NCI-H82 treated with DMSO at 0.1 percent for 48 hours (cell line): Measurements from ENCODE around the gene SELENOM.
"Not testable (repeated sequence)": the region's sequence is repeated elsewhere in the genome, so short reads cannot be mapped to it uniquely, and the experiment has no call there.

Experiments
- DNase-seq: peaks from one replicate; lab custom pipeline; 2025; ENCODE audit not compliant: unreplicated experiment; lab: John Stamatoyannopoulos, UW

SELENOM gene

DNA sequence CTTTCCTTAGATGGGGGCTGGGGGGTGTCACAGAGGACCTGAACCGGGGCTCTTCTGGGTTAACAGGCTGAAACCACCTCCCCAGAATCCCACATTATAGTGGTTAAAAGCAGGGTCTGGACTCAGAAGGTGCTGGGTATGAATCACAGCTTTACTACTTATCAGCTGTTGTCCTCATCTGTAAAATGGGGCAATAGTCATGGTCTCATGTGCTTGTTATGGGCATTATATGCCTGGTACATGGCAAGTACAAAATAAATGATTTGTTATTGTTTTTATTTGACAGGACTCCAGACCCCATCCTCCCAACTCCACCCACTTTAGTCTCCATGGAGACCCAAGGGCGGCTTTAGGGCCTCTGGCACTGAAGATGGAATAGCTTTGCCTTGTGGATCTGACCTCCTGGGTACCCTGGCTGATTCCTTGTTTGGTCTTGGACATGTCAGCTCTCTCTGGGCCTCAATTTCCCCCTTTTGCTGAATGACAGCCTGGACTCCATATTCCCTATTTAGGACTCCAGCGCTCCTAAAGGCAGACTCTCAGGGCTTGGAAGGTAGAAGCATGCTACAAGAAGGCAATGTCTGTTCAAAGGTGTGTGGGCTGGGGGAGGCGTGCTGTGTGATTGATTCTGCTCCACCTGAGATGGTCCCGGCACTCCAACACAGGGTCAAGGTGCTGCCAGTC, 27.1 kb downstream of the SELENOM start:
- no peak for DNase-seq

DNA sequence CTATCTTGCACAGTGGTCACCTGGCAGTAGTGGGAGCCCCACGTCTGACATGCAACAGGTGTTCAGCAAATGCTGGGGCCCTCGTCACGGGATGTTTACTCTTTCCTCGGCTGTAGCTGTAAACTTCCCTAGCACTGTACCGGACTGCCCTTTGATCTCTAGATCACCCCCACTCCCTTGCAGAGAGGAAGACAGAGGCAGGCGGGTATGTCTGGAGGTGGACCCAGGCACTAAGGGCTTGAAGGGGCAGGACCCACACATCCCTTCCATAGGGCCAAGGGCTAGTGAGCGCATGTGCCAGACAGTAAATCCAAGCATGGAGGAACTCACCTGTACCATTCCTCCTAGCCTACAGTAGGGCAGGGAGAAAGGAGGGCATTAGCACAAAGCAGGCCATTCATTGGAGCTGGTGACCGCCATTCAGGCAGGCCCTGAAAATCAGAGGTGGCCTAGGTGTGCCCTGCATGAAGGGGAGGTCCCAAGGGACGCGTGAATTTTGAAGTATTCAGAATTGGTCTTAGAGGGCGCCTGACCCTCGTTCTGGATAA, 28.2 kb downstream of the SELENOM start:
- DNase-seq, result no peak

DNA sequence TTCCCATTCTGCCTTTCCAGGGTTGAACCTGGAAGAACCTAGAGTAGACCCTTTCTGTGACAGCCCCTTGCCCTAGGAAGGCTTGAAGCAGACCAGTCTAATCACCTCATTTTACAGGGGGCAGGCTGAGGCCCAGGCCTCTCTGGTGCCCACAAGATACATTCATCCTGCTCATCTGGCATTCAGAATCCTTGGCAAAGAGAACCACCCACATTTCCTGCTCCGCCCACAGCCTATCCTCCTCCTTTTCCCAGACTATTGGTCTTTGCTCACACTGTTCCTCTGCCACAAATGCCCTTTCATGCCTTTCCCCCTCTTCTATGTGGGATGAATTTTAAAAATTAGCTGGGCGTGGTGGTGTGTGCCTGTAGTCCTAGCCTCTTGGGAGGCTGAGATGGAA, 29.0 kb downstream of the SELENOM start:
- not testable (repeated sequence) for DNase-seq

DNA sequence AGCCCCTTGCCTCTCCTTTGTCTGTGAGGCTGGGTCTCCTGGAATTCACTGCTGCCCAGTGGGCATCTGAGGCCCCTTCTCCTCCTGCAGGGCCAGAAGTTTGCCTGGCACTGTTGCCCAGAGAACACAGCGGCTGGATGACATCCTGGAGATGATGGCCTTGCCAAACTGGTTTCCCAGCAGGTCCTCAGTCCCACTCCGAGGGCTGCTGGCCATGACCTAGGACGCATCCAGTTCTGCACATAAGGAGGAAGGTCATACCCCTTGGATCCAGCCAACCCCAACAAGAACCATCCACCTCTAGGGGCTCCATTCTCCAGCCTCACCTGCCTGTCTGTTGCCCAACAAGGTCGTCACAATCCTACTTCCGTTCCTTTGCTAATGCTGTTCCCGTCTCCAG, 29.7 kb downstream of the SELENOM start:
- no peak for DNase-seq

DNA sequence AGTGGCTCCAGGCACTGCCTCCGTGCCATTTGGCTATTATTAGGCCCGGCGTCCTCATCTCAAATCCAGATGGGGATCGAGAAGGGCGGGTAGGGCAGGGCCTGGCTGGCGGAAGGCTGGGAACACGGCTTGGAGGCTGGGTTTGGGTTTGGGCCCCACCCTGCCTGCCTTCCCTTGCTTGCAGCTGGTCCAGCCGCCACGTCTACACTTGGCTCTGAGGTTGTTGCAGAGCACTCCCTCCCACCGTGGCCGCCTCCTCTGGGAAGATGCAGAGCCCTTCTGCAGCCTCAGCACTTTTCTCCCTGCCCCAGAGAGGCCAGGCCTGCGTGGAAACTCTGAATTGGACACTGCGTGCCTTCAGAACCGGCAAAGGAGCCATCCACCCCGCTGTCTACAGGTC, 31.4 kb downstream of the SELENOM start:
- no peak for DNase-seq

DNA sequence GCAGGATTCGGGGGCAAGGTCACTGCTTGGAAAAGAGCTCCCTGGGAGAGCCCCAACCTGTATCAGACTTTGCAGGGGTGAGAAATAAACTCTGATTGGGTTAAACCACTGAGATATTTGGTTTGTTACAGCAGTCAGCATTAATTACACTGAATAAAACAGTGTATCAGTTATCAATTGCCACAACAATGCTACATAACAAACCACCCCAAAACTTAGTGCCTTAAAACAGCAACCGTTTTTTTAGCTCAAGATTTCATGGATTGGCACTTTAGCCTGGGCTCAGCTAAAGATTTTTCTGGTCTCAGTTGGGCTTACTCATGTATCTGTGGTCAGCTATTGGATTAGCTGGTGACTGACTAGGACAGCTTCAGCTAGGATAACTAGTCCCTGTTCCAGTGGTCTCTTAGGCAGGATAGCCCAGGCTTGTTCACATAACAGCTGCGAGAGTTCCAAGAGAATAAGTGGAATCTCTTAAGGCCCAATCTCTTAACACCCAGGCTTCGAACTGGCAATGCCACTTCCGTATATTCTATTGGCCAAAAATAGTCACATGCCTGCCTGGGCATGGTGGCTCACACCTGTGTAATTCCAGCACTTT, 33.7 kb downstream of the SELENOM start:
- not testable (repeated sequence) for DNase-seq

DNA sequence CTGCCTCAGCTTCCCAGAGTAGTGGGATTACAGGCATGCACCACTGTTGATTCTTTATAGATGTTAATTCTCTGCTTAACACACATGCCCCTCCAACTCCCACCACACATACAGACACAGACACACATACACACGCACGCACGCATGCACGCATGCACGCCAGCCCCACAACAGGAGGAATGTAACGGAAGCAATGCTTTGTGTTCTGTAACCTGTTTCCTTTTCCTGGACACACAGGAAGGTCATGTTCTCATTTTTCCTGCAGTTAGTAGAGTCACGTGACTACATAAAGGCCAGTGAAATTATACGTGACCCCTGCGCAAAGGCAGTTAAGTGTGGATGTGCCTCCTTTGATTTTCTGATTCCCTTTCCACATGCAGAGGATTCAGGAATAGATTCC, 34.2 kb downstream of the SELENOM start:
- DNase-seq, result not testable (repeated sequence)

DNA sequence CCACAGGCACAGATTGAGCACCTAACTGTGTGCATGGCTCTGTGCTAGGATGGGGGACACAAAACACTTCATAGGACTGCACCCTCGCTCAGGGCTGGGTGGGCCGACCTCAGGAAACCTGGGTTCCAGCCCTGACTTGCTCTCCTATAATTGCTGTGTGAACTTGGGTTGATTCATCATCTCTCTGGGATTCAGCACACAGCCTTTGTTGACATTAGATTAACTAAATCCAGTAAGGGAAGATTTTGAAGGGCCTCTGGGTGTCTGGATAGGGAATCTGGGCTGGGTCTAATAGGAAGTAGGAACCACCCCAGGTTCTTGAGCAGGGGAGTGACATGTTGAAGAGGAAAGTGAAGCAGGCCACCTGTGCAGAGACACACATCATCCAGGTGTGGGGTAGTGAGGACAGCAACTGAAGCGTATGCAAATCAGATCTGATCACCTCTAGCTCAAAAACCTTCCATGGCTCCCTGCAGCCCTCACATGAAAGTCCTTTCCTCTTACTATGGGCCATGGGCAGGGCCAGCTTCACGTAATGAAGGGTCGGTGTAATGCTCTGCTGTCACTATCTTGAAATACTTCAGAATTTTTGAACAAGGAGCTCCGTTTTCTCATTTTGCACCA, 37.6 kb downstream of the SELENOM start:
- DNase-seq, result not testable (repeated sequence)

DNA sequence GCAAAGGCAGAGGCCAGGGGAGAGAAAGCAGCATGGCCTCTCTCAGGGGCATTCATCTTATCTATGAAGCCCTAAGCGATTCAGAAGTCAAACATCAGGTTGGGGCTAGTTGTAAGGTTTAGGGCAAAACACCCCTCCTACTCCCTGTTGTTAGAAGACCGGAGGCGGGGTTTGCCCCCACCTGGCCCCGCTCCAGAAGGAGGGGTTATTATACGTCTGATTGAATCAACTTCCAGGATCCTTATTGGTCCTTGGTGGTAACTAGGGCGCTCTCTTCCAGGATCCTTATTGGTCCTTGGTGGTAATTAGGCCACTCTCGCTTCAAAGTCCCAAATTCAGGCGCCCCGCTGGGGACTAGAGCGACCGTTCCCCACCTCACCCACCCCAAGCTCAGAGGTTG, 38.4 kb downstream of the SELENOM start:
- no peak for DNase-seq

DNA sequence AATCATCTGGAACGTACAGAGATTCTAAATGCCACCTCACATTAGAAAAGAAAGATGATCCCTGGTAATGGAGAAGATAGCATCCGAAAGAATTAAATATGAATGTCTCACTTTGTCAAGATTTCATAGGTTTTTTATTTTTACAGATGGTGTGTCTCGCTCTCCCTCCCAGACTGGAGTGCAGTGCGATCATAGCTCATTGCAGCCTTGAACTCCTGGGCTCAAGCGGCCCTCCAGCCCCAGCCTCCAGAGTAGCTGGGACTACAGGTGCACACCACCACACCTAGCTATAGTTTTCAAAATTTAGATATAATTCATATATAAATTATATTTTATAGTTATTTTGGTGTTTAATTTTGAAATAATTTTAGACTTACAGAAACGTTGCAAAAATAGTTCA, 43.0 kb downstream of the SELENOM start:
- no peak for DNase-seq

DNA sequence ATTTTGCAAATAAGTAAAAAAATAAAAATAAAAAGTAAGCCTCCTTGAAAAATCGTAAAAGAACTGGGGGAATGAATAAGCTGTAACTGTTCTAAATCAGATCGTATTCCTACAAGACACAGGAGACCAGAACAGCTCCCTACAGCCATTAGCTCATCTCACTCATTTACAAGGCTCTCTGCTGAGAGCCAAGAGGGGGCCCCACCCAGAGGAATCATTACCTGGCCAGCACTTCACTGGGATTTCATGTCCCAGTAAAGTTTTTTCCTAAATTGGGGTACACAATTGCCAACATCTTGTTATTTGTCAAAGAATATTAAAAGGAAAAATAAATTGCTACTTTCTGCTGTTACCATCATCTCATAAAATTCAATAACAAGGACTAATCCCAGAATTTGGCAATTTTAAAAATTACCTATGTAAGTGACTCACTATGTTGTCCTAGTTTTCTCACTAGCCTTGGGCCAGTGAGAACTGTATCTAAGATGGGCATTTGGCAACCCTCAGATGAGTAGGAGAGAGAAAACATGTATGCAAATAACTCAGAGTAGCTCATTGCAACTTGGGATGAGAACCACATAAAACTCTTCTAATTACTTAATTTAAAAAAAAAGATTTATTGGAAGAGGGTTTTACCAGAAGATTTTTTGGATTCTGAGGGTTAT, 44.7 kb downstream of the SELENOM start:
- no peak for DNase-seq

DNA sequence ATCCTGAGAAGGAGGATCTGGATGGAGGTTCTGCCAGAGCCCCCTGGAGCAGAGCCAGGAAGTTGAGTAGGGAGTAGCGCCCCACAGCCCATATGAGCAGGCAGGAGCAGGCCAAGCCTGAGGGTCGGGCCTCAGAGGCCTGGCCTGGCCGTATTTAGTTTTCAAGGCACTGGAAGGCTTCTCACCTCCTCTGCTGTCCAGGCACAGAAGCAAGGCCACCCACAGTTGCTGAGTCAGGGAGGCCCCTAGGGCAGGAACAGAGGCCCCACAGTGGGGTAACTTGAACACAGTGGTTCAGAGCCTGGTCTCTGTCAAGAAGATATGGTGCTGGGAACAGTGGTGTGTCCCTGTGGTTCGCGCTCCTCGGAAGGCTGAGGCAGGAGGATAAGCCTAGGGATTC, 47.7 kb downstream of the SELENOM start:
- DNase-seq, result not testable (repeated sequence)

DNA sequence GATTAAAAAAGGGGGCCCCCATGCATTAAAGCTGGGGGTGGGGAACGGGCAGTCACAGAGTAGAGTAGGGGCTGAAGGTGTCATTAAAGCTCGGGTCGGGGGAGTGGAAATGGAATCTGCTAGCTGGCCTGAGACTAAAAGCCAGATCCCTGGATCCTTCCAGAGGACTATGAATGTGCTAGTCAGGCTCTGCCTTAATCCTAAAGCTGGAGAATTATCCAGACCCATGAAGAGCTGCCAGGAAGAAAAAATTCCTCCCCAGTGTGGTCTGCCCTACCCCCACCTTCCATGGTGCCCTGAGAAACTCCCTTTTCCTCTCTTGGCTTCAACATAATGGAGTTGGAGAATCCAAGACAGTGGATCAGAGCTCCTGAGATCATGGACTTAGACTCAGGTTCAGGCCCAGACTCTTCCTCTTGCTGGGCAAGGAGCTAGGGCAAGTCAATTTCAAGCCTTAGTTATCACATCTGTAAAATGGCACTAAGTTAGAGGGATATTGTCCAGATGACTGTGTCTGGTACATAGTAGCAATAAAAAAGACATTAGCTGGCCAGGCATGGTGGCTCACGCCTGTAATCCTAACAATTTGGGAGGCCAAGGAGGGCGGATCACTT, 50.3 kb downstream of the SELENOM start:
- no peak for DNase-seq

DNA sequence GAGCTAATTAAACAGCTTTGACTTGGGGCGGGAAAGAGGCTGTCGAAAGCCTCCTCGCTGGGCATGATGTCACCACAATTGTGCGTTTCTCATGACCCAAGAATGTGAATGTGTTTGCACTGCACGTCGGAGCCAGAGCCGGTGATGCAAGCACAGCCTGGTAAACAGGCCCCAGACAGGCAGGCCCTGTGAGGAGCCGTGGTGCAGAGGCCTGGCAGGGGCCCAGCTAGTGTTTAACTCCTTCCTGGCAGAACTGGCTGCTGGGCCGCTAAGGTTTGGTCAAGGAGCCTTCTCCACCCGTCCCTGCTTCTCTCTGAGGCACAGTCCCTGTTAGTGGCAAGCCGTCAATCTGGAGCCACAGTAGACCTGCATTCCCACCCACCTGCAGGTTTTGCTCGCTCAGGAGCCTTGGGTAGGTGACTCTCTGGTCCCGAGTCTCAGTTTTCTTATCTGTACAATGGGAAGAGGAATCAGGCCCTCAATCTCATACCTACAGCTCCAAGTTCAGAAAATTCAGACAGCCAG, 51.7 kb downstream of the SELENOM start:
- DNase-seq, result no peak

DNA sequence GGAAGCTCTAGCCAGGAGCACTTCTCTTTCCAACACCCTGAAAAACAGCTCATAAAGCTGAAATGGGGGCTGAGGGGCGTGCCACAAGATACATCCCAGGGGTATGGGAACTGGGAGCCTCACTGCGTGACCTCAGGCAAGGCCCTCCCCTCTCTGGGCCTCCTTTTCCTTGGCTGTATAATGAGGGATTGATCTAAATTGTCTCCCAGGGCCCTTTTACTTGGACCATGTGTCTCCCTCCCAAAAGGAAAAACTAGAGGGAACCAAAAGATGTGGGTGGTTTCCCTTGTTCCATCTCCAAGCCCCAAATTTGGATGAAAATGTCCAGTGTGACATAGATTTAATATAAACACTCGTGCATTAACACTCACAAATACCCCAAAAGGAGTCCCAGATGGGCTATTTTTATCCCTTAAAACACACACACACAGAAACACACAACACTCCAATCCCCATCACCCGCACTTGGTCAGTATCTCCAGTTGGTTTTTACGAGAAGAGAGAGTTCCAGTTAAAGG, 52.2 kb downstream of the SELENOM start:
- no peak for DNase-seq
